Measurements from ENCODE around the gene C15orf39.
"Not testable (repeated sequence)": the region's sequence is repeated elsewhere in the genome, so short reads cannot be mapped to it uniquely, and the experiment has no call there.

The C15orf39 gene

GRCh38 chr15:75235760-75236729 lies 34.4 kb downstream of the C15orf39 start:
- Mint-ChIP-seq H3K27me3 (peaks cover 25% of the 10 kb centered on the region), H3K4me1 (ENCODE audit: low read depth) (no peaks in the 10 kb centered on the region), H3K9me3 (no peaks in the 10 kb centered on the region), H3K4me3 (no peak overlapping the region), H3K27ac (no peak overlapping the region), H3K36me3 (ENCODE audit: low read depth) (no peaks in the 10 kb centered on the region)

DNA sequence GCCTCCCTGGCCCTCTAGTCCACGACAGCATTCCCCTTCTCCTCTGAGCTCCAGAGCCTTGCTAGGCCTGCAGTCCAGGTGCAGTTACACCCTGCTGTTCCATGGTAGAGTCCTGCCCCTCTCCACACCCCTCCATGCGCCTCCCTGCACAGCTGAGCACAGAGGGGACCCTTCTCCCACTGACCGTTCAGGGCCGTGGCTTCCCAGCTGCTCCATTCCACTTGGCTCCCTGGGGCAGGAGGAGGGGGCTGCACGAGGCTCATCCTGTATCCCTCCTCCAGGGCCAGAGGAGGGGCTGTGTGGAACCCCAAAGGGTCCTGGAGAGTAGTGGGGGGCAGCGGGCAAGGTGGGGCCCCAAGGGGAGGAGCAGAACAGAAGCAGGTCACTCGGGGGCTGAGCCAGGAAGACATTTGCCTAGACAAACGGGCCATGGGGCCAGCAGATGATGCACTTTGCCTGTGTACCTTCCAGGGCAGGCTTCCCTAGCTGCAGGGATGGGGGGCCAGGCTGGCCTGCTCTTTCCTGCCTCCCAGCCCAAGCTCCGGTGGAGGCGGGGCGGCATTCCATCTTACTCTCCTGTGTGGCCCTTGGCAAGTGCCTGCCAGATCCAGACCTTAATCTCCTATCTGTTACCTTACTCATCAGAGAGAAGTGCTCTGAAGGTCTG lies 35.8 kb downstream of the C15orf39 start:
- Mint-ChIP-seq H3K36me3 (ENCODE audit: low read depth) (no peaks in the 10 kb centered on the region), H3K4me3 (no peak overlapping the region), H3K4me1 (ENCODE audit: low read depth) (no peaks in the 10 kb centered on the region), H3K9me3 (no peaks in the 10 kb centered on the region), H3K27me3 (peaks cover 15% of the 10 kb centered on the region), H3K27ac (no peak overlapping the region)

DNA sequence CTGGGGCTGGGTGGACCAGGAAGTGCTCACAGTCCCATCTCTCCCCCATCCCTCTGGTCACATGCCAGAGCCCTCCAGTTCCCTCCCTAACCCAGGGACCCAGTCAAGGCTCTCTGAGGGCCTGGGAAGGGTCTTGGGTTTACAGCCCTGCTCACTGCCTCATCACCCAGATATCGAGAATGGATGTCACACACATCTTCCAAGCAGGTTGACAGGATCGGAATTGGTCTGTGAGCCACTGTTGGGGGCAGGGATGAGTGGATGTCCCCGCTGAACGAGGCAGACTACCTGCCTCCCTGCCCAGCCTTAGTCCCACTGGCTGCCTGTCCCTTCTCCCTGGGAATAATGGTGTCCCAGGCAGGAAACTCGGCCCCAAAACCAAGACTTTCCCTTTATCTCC lies 36.5 kb downstream of the C15orf39 start:
- Mint-ChIP-seq H3K4me1 (ENCODE audit: low read depth) (no peaks in the 10 kb centered on the region), H3K9me3 (no peaks in the 10 kb centered on the region), H3K27me3 (peaks cover 15% of the 10 kb centered on the region), H3K4me3 (no peak overlapping the region), H3K36me3 (ENCODE audit: low read depth) (no peaks in the 10 kb centered on the region), H3K27ac (no peak overlapping the region)

- not testable (repeated sequence) for H3K9me3 Mint-ChIP-seq; H3K36me3 Mint-ChIP-seq (ENCODE audit: low read depth); H3K4me1 Mint-ChIP-seq (ENCODE audit: low read depth); H3K27ac Mint-ChIP-seq; H3K4me3 Mint-ChIP-seq
- H3K27me3 Mint-ChIP-seq, result peaks cover 20% of the 10 kb centered on the region
These were observed 44.1 kb downstream of the C15orf39 start for GRCh38 chr15:75245741-75246140.

DNA sequence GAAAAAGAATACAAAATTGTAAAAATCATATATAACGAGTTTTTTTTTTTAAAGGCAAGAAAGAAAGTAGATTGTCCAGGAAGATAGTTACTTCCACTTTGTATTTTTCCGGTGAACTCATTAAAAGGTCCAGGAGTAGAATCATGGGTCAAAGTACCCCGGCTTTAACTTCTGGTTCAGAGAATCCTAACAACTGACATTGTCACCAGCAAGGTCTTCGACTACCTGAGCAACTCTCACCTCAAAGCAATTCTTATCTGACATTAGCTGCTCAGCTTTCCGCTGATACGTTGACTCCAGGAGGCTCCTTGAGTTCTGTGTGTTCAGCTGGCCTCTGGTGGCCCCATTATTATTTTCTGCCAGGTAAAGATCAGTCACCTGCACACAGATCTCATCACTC lies 47.3 kb downstream of the C15orf39 start:
- H3K9me3 Mint-ChIP-seq; H3K4me1 Mint-ChIP-seq (ENCODE audit: low read depth); H3K27ac Mint-ChIP-seq; H3K4me3 Mint-ChIP-seq; H3K36me3 Mint-ChIP-seq (ENCODE audit: low read depth): not testable (repeated sequence)
- peaks cover 35% of the 10 kb centered on the region for H3K27me3 Mint-ChIP-seq

- H3K27ac Mint-ChIP-seq, result no peak overlapping the region
- peaks cover 35% of the 10 kb centered on the region for H3K27me3 Mint-ChIP-seq
- no peaks in the 10 kb centered on the region for H3K36me3 Mint-ChIP-seq (ENCODE audit: low read depth)
- no peaks in the 10 kb centered on the region for H3K9me3 Mint-ChIP-seq
- no peaks in the 10 kb centered on the region for H3K4me1 Mint-ChIP-seq (ENCODE audit: low read depth)
- H3K4me3 Mint-ChIP-seq, result no peak overlapping the region
These were observed 48.0 kb downstream of the C15orf39 start for GRCh38 chr15:75249726-75250125.

DNA sequence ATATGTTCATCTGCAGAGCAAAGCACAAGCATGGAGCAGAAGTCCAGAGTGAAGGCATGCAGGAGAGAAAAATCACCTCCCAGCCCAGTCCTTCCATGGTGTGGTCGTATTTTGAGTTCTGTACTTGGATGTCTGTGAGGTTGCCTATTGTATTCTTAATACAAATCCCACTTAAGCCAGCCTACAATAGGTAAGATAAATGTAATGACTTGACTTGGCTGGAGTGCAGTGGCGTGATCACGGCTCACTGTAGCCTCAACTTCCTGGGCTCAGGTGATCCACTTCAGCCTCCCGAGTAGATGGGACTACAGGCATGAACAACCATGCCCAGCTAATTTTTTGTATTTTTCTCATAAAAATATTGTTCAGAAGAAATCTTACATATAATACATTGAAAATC lies 49.7 kb downstream of the C15orf39 start:
- H3K36me3 Mint-ChIP-seq (ENCODE audit: low read depth); H3K4me3 Mint-ChIP-seq; H3K27ac Mint-ChIP-seq; H3K9me3 Mint-ChIP-seq; H3K4me1 Mint-ChIP-seq (ENCODE audit: low read depth): not testable (repeated sequence)
- peaks cover 35% of the 10 kb centered on the region for H3K27me3 Mint-ChIP-seq

DNA sequence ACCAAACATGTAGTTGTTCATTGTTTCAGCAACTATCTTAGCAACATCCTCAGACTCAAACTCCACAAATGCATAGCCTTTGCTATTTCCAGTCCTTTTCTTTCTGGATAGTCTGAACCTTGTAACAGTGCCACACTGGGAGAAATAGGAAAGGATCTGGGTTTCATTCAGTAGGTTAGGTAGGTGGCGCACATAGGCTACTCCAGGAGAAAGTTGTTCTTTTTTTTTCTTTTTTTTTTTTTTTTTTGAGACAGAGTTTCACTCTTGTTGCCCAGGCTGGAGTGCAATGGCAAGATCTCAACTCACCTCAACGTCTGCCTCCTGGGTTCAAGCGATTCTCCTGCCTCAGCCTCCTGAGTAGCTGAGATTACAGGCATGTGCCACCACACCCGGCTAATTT lies 50.6 kb downstream of the C15orf39 start:
- peaks cover 35% of the 10 kb centered on the region for H3K27me3 Mint-ChIP-seq
- H3K4me3 Mint-ChIP-seq, result not testable (repeated sequence)

DNA sequence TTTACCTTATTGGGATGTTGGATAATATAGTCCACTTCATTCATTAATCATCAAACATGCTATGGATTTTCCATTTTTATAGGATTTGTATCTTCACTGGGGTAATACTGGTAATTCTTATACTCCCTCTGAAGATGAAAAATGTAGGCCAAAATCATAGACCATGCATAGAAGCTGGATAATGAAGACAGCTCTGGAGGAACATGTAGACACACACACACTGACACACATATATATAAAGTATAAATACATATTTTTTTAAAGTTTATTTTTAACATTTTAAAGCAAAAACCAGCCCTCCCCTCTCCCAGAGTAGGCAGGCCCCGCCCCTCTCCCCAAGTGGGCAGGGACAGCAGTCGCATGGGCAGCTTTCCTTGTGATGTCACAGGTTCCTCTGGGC lies 56.4 kb downstream of the C15orf39 start, which contains the start of gene GOLGA6C:
GOLGA6C (plus strand) TSS at position 301 of the 400 bp plus-strand sequence. CDS start 265 bp downstream, outside the sequence.
- not testable (repeated sequence) for H3K27me3 Mint-ChIP-seq; H3K4me1 Mint-ChIP-seq (ENCODE audit: low read depth); H3K36me3 Mint-ChIP-seq (ENCODE audit: low read depth); H3K4me3 Mint-ChIP-seq; H3K27ac Mint-ChIP-seq; H3K9me3 Mint-ChIP-seq

More for the DNA sequence above, 50.6 kb downstream of the C15orf39 start:
- H3K36me3 Mint-ChIP-seq (ENCODE audit: low read depth); H3K27ac Mint-ChIP-seq; H3K4me1 Mint-ChIP-seq (ENCODE audit: low read depth); H3K9me3 Mint-ChIP-seq: not testable (repeated sequence)

GRCh38 chr15:75258620-75259343 lies 57.1 kb downstream of the C15orf39 start:
- H3K27me3 Mint-ChIP-seq; H3K4me1 Mint-ChIP-seq (ENCODE audit: low read depth); H3K36me3 Mint-ChIP-seq (ENCODE audit: low read depth); H3K27ac Mint-ChIP-seq; H3K9me3 Mint-ChIP-seq; H3K4me3 Mint-ChIP-seq: not testable (repeated sequence)

- H3K4me1 Mint-ChIP-seq (ENCODE audit: low read depth); H3K4me3 Mint-ChIP-seq; H3K36me3 Mint-ChIP-seq (ENCODE audit: low read depth); H3K9me3 Mint-ChIP-seq; H3K27me3 Mint-ChIP-seq; H3K27ac Mint-ChIP-seq: not testable (repeated sequence)
These were observed 58.2 kb downstream of the C15orf39 start for GRCh38 chr15:75259873-75260272.

Measured in stimulated activated naive CD8-positive, alpha-beta T cell treated with anti-CD3 and anti-CD28 coated beads, Interleukin-15, Interleukin-2, amounts not matched to agents 100 ng/mL and 50 ng/mL, for 24 hours (primary cell).